ENCODE data around the gene OTX2. TPM values are rescaled to one million over a fixed set of nuclear protein-coding genes. Genes with fewer than 3 reads are reported as not detected.

The OTX2 gene
- total RNA-seq, 4 donors from 2014 or later = not detected

DNA sequence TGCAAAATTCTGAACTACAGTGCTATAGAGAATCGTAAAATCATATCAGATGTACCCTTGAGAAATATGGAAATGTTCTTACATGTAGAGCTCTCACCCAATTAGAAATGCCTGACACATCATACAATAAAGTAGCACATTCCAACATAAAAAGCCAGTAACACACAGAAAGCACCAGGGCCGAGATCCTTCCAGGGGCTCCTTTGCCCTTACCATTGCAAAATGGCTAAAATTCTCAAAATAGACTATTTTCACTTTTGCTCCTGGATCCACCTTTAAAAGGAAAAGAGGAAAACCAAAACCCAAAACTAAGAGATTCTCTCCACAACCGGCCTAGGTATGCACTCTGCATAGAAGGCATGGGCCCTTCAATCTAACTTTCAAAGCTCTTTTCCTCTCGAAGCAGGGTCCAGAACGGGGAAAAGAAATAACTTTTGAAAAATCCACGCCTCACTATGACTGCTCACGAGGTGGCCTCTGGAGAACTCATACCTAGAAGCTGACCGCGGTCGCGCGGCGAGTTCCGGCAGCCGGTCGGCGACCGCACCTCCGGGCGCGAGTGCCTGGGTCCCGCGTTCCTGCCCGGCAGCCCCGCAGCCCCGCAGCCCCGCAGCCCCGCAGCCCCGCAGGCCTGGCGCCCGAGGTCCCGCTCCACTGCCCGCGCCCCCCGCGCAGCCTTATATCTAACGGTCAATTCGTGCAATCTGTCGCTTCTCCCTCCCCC lies 2.7 kb downstream of the OTX2 start:
- no peak for DNase-seq (ENCODE audit: low spot score in 2 of 2)
- 15 to 20% methylated on average over 21 to 39 of the region's 39 CpGs for WGBS, 2 donors
- H3K4me3 ChIP-seq (ENCODE audit: low read depth, poor library complexity, severe bottlenecking) = no peak overlapping the region

GRCh38 chr14:56806760-56807159 lies 3.5 kb downstream of the OTX2 start:
- no peak overlapping the region for H3K4me3 ChIP-seq (ENCODE audit: low read depth, poor library complexity, severe bottlenecking)
- WGBS, 2 donors = 10 to 24% methylated on average over 4 of the region's 4 CpGs
- TF ChIP-seq CTCF (IDR thresholded peaks at IDR 0.05) = no peak
- no peak for TF ChIP-seq POLR2A (IDR thresholded peaks at IDR 0.05)
- no peak for DNase-seq (ENCODE audit: low spot score in 2 of 2)
- intact Hi-C loops (cut with DNase I; ENCODE audit: low total_unique reads) = no loop called here

More for the DNA sequence above, 2.7 kb downstream of the OTX2 start:
- no peak for TF ChIP-seq CTCF (IDR thresholded peaks at IDR 0.05)
- TF ChIP-seq POLR2A (IDR thresholded peaks at IDR 0.05) = no peak
- intact Hi-C loops (cut with DNase I; ENCODE audit: low total_unique reads) = no loop called here

DNA sequence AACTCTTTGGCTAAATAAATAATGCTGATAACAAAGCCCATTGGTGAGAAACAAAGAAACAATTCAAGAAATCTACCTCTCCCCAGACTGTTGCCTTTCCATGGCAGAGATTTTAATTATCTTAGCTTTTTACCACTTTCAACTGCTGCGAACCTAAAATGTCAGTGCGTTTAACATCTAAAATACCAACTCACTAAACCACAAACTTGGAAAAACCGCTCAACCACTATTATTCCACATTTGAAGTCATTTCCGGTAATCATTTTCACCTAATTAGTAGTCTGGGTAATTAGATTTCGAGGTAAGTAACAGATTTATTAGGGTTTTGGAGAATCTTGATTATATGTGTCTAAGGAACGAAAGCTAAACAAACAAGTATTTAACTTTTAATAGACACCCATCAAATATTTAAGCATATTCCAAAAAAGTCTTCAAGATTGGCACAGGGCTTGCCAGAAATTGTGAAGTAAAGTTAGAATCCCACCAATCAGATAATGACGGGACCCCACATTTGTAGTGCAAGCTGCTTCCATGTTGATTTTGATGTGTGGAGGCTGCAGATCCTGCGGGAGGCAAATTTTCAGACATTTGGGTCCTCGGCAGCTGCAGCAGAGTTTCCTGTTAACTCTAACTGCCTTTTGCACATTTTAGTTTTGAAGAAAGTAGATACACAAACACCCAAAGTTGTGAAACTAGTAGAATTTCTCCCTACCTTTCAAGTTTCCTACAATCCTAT lies 4.1 kb downstream of the OTX2 start:
- no peak for DNase-seq (ENCODE audit: low spot score in 2 of 2)
- no peak overlapping the region for H3K4me3 ChIP-seq (ENCODE audit: low read depth, poor library complexity, severe bottlenecking)
- intact Hi-C loops (cut with DNase I; ENCODE audit: low total_unique reads) = no loop called here
- TF ChIP-seq CTCF (IDR thresholded peaks at IDR 0.05) = no peak
- no peak for TF ChIP-seq POLR2A (IDR thresholded peaks at IDR 0.05)
- WGBS, 2 donors = 12 to 21% methylated on average over 9 of the region's 9 CpGs

DNA sequence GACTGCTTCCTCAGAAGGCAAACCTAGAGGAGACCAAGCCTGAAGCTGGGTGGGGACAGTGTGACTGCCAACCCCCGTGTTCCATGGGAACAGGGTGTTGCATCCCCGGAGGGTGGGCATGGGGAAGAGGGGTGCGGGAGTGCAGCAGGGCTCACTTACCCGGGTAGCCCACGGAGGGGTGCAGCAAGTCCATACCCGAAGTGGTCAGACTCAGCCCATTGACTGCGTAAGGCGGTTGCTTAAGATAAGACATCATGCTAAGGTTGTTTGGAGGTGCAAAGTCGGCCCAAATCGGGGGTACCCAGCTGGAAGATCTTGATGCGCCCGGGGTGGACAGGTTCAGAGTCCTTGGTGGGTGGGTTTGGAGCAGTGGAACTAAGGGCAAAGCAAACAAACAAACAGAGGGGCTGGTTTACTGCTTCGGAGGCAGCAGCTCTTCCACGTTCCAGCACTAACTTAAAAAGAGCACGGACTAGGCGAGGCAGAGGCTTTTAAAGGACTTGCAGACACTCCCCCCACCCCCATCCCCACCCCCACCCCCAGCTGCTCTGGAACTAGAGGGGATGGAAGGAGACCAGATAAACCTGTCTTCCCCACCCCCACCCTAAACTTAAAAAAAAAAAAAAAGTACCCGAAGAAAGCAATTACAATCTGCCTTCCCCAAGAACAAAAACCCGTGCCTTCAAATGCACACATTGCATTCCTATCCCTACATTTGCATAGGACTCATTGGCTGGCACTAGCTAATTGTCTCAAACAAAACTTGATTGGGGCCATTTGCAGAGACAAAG lies 4.9 kb downstream of the OTX2 start:
- TF ChIP-seq POLR2A (IDR thresholded peaks at IDR 0.05) (no peak), CTCF (IDR thresholded peaks at IDR 0.05) (no peak)
- intact Hi-C loops (cut with DNase I; ENCODE audit: low total_unique reads) = no loop called here
- WGBS, 2 donors = 3 to 4% methylated on average over 17 to 18 of the region's 18 CpGs
- no peak for DNase-seq (ENCODE audit: low spot score in 2 of 2)
- no peak overlapping the region for H3K4me3 ChIP-seq (ENCODE audit: low read depth, poor library complexity, severe bottlenecking)

DNA sequence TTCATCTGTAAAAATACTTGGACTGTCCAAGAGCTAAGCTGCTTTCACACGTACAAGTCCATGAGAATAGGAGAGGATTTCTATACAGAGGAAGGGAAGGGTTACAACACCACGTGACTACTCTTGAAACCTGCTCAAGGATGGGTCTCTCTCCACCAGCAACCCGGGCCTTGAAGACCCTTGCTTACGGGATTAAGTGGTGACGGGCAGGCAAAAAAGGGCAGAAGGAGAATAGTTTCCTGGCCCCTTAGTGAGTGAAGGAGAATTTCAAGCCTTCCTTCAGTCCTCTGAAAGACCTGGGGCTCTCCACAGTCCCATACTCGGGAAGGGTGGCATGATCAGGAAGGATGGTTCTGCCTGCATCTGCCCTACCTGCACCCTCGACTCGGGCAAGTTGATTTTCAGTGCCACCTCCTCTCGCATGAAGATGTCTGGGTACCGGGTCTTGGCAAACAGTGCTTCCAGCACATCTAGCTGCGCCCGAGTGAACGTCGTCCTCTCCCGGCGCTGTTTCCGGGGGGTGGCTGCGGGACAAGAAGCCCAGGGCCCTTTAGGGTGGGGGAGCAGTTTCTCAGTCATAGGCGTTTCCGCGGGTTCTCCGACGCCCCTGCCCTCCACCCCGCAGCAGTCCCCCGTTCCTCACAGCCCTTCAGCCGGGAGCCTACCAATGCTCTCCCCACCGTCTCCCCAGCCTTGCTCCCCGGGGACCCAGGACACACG lies 6.3 kb downstream of the OTX2 start:
- intact Hi-C loops (cut with DNase I; ENCODE audit: low total_unique reads) = no loop called here
- WGBS, 2 donors = 8 to 9% methylated on average over 26 to 29 of the region's 29 CpGs
- no peak overlapping the region for H3K4me3 ChIP-seq (ENCODE audit: low read depth, poor library complexity, severe bottlenecking)
- TF ChIP-seq POLR2A (IDR thresholded peaks at IDR 0.05) (no peak), CTCF (IDR thresholded peaks at IDR 0.05) (no peak)
- no peak for DNase-seq (ENCODE audit: low spot score in 2 of 2)

Measured in lower leg skin (tissue), 4 donors.